ENCODE results near the gene SLC45A1.

DNA sequence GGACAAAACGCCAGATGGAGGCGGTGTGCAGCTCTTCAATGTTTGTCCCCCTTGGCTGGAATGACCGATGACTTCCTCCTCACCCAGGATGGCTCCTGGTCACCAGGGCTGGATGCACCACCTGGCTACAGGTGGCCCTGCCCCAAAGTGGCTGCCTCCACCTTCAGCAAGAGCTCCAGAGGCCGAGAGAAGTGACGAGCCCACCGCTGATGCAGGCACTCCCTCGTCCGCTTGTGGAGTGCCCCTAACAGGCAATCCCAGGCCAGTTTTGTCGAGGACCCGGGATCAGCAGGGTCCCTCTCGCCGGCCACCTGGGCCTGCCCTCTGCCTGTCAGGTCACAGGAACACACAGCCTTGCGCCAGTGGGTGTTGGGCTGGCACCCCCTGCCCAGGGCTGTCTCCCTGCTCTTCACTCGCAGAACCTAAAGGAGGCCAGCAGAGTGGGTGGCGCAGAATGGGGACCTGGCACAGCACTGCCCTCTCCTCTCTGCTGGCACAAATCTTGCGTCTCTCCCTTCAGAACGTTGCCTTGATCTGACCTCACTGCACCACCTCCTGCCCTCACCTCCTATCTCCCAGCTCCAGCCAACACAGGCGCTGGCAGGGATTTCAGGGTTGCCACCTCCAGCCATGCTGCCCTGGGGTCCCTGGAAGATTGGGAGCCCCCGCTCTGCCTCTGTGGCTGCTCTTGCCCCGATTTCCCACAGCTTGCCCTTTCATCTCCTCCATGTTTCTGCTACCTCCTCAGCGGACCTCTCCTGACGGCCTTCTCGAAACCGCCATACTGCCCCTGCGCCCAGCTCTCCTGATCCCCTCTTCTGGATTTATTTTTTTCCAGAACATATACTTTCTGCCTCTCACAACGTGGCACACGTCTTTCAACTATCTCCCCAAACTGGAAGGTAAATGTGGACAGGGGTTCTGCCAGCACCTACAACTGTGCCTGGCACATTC lies 38.6 kb downstream of the SLC45A1 start:
- TF ChIP-seq, protein P1, sequence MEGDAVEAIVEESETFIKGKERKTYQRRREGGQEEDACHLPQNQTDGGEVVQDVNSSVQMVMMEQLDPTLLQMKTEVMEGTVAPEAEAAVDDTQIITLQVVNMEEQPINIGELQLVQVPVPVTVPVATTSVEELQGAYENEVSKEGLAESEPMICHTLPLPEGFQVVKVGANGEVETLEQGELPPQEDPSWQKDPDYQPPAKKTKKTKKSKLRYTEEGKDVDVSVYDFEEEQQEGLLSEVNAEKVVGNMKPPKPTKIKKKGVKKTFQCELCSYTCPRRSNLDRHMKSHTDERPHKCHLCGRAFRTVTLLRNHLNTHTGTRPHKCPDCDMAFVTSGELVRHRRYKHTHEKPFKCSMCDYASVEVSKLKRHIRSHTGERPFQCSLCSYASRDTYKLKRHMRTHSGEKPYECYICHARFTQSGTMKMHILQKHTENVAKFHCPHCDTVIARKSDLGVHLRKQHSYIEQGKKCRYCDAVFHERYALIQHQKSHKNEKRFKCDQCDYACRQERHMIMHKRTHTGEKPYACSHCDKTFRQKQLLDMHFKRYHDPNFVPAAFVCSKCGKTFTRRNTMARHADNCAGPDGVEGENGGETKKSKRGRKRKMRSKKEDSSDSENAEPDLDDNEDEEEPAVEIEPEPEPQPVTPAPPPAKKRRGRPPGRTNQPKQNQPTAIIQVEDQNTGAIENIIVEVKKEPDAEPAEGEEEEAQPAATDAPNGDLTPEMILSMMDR (IDR thresholded peaks at IDR 0.05) = no peak
- no peak for TF ChIP-seq POLR2A (IDR thresholded peaks at IDR 0.05)

All from heart left ventricle (tissue), 13 donors.